MG63 (cell line): ENCODE results near the gene PAWR. TPM values are rescaled to one million over a fixed set of nuclear protein-coding genes. Genes with fewer than 3 reads are reported as not detected.
"Not testable (repeated sequence)": the region's sequence is repeated elsewhere in the genome, so short reads cannot be mapped to it uniquely, and the experiment has no call there.

Experiments
- DNase-seq: peaks from one replicate; pipeline ENCODE4 v3.0.0-alpha.2; 2020
- H3K27me3 ChIP-seq: fragments of 250-450 bp; sonication (Bioruptor Pico); 2 replicates; pipeline ENCODE4 v1.5.1; 2020; ENCODE audit warnings: mild to moderate bottlenecking, moderate library complexity
- H3K36me3 ChIP-seq: fragments of 250-450 bp; sonication (Bioruptor Pico); 2 replicates; pipeline ENCODE4 v1.5.1; 2020; ENCODE audit warnings: mild to moderate bottlenecking, moderate library complexity
- H3K4me3 ChIP-seq: fragments of 250-450 bp; sonication (Bioruptor Pico); 2 replicates; pipeline ENCODE4 v1.5.1; 2020; ENCODE audit warnings: mild to moderate bottlenecking, moderate library complexity
- H3K9me3 ChIP-seq: fragments of 250-450 bp; sonication (Bioruptor Pico); 2 replicates; pipeline ENCODE4 v1.5.1; 2020; ENCODE audit warnings: mild to moderate bottlenecking, moderate library complexity
- total RNA-seq: library from RNA; depleted of rRNA; stranded (reverse); fragments of >200 nt; shearing (Covaris generic); gene quantifications from 2 replicates; pipeline ENCODE4 v1.2.3, GENCODE V29; 2014; ENCODE audit warnings: low replicate concordance

PAWR gene
- total RNA-seq, 1 experiment from 2014 or later = 80.3 TPM

- no peaks in the 10 kb centered on the region for H3K27me3 ChIP-seq
- H3K4me3 ChIP-seq = peak overlapping the region; percentile 96
- H3K36me3 ChIP-seq = peaks cover 16% of the 10 kb centered on the region
- DNase-seq = peak; percentile 47
- H3K9me3 ChIP-seq = no peaks in the 10 kb centered on the region
These were observed 1.2 kb downstream of the PAWR start for GRCh38 chr12:79689477-79690141.

GRCh38 chr12:79689061-79689476 is 1.7 kb downstream of the PAWR start:
- Histone ChIP-seq H3K27me3 (no peaks in the 10 kb centered on the region), H3K4me3 (peak overlapping the region; percentile 96), H3K9me3 (no peaks in the 10 kb centered on the region), H3K36me3 (peaks cover 17% of the 10 kb centered on the region)
- no peak for DNase-seq

GRCh38 chr12:79688376-79689060 is 2.2 kb downstream of the PAWR start:
- DNase-seq = no peak
- Histone ChIP-seq H3K4me3 (peak overlapping the region; percentile 96), H3K27me3 (no peaks in the 10 kb centered on the region), H3K36me3 (peaks cover 17% of the 10 kb centered on the region), H3K9me3 (no peaks in the 10 kb centered on the region)

GRCh38 chr12:79687711-79688260 is 3.0 kb downstream of the PAWR start:
- Histone ChIP-seq H3K36me3 (peaks cover 18% of the 10 kb centered on the region), H3K27me3 (no peaks in the 10 kb centered on the region), H3K4me3 (peak overlapping the region; percentile 96), H3K9me3 (no peaks in the 10 kb centered on the region)
- DNase-seq = no peak

GRCh38 chr12:79686171-79686570 is 4.6 kb downstream of the PAWR start:
- peaks cover 20% of the 10 kb centered on the region for H3K36me3 ChIP-seq
- no peak for DNase-seq
- no peaks in the 10 kb centered on the region for H3K9me3 ChIP-seq
- H3K27me3 ChIP-seq = no peaks in the 10 kb centered on the region
- peak overlapping the region; percentile 96 for H3K4me3 ChIP-seq

GRCh38 chr12:79685068-79685467 is 5.7 kb downstream of the PAWR start:
- Histone ChIP-seq H3K9me3 (no peaks in the 10 kb centered on the region), H3K36me3 (peaks cover 25% of the 10 kb centered on the region), H3K27me3 (no peaks in the 10 kb centered on the region), H3K4me3 (no peak overlapping the region)
- no peak for DNase-seq

- not testable (repeated sequence) for H3K27me3 ChIP-seq, H3K9me3 ChIP-seq, DNase-seq, H3K4me3 ChIP-seq
- peaks cover 28% of the 10 kb centered on the region for H3K36me3 ChIP-seq
These were observed 6.4 kb downstream of the PAWR start for GRCh38 chr12:79684338-79684737.

GRCh38 chr12:79682593-79682992 is 8.2 kb downstream of the PAWR start:
- DNase-seq = no peak
- no peaks in the 10 kb centered on the region for H3K27me3 ChIP-seq
- no peaks in the 10 kb centered on the region for H3K9me3 ChIP-seq

GRCh38 chr12:79681008-79681590 is 9.7 kb downstream of the PAWR start:
- peak; percentile 35 for DNase-seq
- peaks cover 6% of the 10 kb centered on the region for H3K9me3 ChIP-seq
- no peaks in the 10 kb centered on the region for H3K27me3 ChIP-seq
- H3K4me3 ChIP-seq = no peak overlapping the region
- H3K36me3 ChIP-seq = peaks cover 37% of the 10 kb centered on the region

More at GRCh38 chr12:79682593-79682992, 8.2 kb downstream of the PAWR start:
- H3K36me3 ChIP-seq = peaks cover 27% of the 10 kb centered on the region
- H3K4me3 ChIP-seq = no peak overlapping the region

- H3K27me3 ChIP-seq = no peaks in the 10 kb centered on the region
- H3K9me3 ChIP-seq = peaks cover 15% of the 10 kb centered on the region
- peaks cover 47% of the 10 kb centered on the region for H3K36me3 ChIP-seq
- no peak for DNase-seq
- H3K4me3 ChIP-seq = no peak overlapping the region
These were observed 10.7 kb downstream of the PAWR start for GRCh38 chr12:79680051-79680450.

GRCh38 chr12:79678306-79678705 is 12.5 kb downstream of the PAWR start:
- DNase-seq = peak; percentile 68
- H3K4me3 ChIP-seq = no peak overlapping the region
- no peaks in the 10 kb centered on the region for H3K27me3 ChIP-seq
- H3K36me3 ChIP-seq = peaks cover 59% of the 10 kb centered on the region
- H3K9me3 ChIP-seq = peaks cover 33% of the 10 kb centered on the region

- Histone ChIP-seq H3K9me3 (peaks cover 34% of the 10 kb centered on the region), H3K4me3 (no peak overlapping the region), H3K36me3 (peaks cover 58% of the 10 kb centered on the region), H3K27me3 (no peaks in the 10 kb centered on the region)
- DNase-seq = no peak
These were observed 13.1 kb downstream of the PAWR start for GRCh38 chr12:79677672-79678071.

- H3K9me3 ChIP-seq = peaks cover 34% of the 10 kb centered on the region
- H3K4me3 ChIP-seq = no peak overlapping the region
- no peaks in the 10 kb centered on the region for H3K27me3 ChIP-seq
- peaks cover 57% of the 10 kb centered on the region for H3K36me3 ChIP-seq
- no peak for DNase-seq
These were observed 14.2 kb downstream of the PAWR start for GRCh38 chr12:79676579-79676978.

- Histone ChIP-seq H3K9me3 (peaks cover 34% of the 10 kb centered on the region), H3K36me3 (peaks cover 48% of the 10 kb centered on the region)
- no peak for DNase-seq
These were observed 16.1 kb downstream of the PAWR start for GRCh38 chr12:79674629-79675028.

GRCh38 chr12:79673354-79673753 is 17.4 kb downstream of the PAWR start:
- Histone ChIP-seq H3K9me3 (peaks cover 34% of the 10 kb centered on the region), H3K4me3 (no peak overlapping the region), H3K36me3 (peaks cover 54% of the 10 kb centered on the region), H3K27me3 (no peaks in the 10 kb centered on the region)
- no peak for DNase-seq

More at GRCh38 chr12:79674629-79675028, 16.1 kb downstream of the PAWR start:
- Histone ChIP-seq H3K4me3 (no peak overlapping the region), H3K27me3 (no peaks in the 10 kb centered on the region)

- no peaks in the 10 kb centered on the region; the same call in 1 of the 2 replicates for H3K9me3 ChIP-seq
- H3K27me3 ChIP-seq = no peaks in the 10 kb centered on the region
- no peak for DNase-seq
- H3K36me3 ChIP-seq = peaks cover 45% of the 10 kb centered on the region
- no peak overlapping the region for H3K4me3 ChIP-seq
These were observed 22.7 kb downstream of the PAWR start for GRCh38 chr12:79668113-79668512.

- no peak overlapping the region for H3K4me3 ChIP-seq
- no peaks in the 10 kb centered on the region for H3K9me3 ChIP-seq
- DNase-seq = no peak
- H3K36me3 ChIP-seq = peaks cover 47% of the 10 kb centered on the region
- H3K27me3 ChIP-seq = no peaks in the 10 kb centered on the region
These were observed 25.4 kb downstream of the PAWR start for GRCh38 chr12:79665212-79665887.
